Hepatic stellate cell (primary cell): Measurements from ENCODE around the gene CD81.
"Not testable (repeated sequence)": the region's sequence is repeated elsewhere in the genome, so short reads cannot be mapped to it uniquely, and the experiment has no call there.

Experiments
- DNase-seq: peaks from one replicate; pipeline ENCODE4 v3.0.0; 2011; ENCODE audit warnings: low spot score

The CD81 gene

GRCh38 chr11:2357651-2358050 lies 19.5 kb upstream of the CD81 start:
- not testable (repeated sequence) for DNase-seq

DNA sequence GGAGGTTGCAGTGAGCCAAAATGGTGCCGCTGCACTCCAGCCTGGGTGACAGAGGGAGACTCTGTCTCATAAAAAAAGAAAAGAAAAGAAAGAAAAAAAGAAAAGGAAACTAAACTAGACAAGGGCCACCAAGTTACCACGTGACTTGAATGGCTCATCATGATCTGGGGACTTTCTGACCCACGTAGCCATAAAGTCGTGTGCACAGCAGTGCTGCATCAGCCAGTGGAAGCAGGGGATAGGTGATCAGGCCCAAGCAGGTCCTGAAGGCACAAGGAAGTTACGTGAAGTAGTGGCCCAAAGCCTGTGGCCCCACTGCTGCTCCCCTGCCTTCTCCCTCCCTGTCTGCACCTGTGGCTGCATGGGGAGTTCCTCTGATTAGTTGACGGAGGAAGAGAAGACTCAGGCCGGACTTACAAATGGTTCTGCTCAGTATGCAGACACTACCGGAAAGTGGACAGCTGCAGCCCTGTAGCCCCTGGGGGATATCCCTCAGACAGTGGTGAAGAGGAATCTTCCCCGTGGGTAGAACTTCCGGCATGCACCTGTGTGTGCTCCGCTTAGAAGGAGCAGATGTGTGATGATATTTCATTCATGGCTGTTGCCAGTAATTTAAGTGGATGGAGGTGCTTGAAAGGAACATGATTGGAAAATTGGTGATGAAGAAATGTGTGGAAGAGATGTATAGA lies 18.2 kb upstream of the CD81 start:
- DNase-seq, result no peak

DNA sequence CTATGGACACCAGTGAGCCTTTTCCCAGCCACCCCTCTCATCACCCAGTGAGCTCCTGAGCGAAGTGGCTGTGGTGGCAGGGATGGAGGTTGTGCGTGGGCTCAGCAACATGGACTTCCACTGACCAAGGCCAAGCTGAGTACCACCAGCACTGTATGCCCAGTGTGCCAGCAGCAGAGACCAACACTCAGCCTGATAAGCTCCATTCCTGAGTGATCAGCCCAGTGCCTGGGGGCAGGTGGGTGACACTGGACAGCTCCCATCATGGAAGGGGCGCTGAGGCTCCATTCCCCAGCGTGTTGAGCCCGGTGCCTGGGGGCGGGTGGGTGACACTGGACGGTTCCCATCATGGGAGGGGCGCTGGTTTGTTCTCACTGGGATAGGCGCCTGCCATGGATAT lies 17.6 kb upstream of the CD81 start:
- no peak for DNase-seq

GRCh38 chr11:2360081-2360642 lies 16.9 kb upstream of the CD81 start:
- no peak for DNase-seq

GRCh38 chr11:2361565-2361964 lies 15.5 kb upstream of the CD81 start:
- DNase-seq, result no peak

- DNase-seq, result no peak
Observed at GRCh38 chr11:2362414-2362813, 14.7 kb upstream of the CD81 start.

DNA sequence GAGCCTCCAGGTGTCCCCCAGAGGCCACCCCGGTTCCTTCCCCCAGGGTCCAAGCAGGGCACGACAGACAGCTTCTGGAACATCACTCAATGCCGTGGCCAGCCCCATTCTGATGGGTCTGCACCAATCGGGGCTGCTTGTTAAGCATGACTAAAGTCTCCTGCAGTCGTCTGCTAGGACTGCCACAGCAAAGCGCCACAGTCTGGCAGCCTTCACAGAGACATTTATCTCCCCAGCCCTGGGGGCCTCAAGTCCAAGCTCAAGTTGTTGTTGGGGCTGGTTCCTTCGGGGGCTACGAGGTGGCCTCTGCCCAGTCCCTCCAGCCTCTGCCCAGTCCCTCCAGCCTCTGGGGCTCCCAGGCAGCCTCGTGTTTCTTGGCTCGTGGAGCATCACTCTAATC lies 14.0 kb upstream of the CD81 start:
- DNase-seq, result no peak

DNA sequence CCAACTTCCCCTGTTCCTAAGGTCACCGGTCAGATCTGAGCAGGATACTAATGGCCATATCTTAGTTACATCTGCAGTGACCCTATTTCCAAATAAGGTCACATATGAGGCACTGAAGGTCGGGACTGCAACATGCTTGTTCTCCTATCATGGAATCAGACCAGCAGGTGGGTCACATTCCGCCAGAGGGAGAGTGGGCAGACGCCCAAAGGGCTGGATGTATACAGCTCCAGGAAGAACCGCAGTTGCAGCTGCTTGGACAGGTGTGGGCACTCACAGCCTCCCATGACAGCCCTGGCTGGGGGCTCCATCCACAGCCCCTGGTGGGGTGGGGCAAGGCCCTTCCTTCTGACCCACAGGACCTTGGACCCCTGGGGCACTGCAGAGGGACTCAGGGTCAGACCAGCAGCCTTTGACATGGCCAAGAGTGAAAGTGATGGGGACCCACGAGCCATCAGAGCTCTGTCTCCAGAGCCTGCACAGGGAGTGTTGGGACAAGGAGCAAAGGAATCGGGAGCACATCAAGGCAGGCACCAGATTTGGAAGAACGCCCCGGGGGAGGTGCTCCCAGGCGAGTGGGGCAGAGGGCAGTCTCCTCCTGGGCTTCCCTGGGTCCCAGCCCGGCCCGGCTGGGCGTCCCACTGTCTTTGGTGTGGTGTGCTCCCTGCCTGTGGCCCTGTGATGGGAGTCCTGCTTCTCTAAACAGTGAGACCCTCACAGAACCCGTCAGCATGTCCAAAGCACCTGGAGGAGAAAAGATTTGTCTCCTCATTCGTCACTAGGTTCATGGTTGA lies 13.3 kb upstream of the CD81 start:
- no peak for DNase-seq

DNA sequence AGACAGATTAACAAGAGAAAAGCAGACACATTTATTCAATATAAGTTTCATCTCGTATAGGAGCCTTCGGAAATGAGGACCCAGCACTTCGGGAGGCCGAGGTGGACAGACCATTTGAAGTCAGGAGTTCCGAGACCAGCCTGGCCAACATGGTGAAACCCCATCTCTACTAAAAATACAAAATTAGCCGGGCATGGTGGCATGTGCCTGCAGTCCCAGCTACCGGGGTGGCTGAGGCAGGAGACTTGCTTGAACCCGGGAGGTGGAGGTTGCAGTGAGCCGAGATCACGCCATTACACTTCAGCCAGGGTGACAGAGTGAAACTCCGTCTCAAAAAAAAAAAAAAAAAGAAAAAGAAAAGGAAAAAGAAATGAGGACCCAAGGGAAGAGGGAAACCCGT lies 12.7 kb upstream of the CD81 start:
- DNase-seq, result not testable (repeated sequence)

GRCh38 chr11:2365571-2366210 lies 11.4 kb upstream of the CD81 start:
- no peak for DNase-seq

- DNase-seq, result no peak
Observed at GRCh38 chr11:2366276-2366675, 10.8 kb upstream of the CD81 start.

DNA sequence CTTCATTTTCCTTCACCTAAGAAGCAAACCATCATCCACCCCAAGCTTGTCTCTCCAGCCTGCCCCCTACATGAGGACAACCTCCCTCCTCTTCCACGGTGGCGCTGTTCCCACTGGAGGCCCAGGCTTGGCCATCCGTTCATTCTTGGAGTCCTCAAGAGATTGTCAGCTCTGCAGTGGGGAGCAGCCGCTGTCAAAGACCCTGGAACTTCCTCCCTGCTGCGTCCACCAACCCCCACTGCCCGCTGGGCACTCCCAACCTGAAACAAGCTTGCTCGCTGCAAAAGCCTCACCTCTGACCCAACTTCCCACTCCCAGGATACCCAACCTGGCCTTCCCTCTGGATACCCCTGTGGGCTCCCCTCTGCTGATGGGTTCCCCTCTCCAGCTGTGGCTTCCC lies 10.4 kb upstream of the CD81 start:
- no peak for DNase-seq

DNA sequence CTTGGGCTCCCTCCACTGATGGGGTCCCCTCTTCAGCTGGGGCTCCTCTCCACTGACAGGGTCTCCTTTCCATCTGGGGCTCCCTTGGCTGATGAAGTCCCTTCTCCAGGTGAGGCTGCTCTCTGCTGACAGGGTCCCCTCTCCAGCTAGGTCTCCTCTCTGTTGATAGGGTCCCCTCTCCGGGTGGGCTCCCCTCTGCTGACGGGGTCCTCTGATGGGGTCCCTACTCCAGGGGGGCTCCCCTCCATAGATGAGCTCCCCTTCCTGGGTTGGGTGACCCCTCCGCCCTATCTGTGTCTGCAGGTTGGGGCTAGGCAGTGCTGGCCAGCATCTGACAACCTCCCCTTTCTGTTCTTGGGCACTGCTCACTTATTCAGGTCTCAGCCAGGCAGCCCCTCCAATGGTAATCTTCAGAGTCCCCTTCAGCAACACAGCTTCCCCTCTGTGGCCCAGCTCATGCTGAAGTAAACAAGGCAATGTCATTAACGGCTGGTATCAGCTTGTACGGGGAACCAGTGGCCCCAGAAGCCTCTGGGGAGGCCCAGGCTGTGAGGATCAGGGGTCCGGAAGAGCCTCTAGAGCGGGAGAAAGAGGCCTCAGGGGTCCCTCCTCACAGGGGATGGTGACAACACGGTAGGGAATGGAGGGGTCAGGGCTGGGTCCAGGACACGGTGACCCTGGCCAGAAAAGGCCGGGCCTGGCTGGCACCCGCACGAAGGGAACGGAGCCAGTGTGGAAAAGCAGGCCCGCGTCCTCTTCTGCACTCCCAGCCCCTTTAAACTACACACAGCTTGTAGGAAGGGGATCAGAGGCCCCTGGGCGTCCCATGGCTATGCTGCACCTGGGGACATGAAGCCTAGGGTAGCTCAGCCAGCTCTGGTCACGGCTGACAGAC lies 9.6 kb upstream of the CD81 start:
- DNase-seq, result no peak

GRCh38 chr11:2368178-2368850 lies 8.8 kb upstream of the CD81 start:
- no peak for DNase-seq

- DNase-seq, result no peak
Observed at GRCh38 chr11:2368851-2369180, 8.3 kb upstream of the CD81 start.

GRCh38 chr11:2369320-2369719 lies 7.8 kb upstream of the CD81 start:
- no peak for DNase-seq

DNA sequence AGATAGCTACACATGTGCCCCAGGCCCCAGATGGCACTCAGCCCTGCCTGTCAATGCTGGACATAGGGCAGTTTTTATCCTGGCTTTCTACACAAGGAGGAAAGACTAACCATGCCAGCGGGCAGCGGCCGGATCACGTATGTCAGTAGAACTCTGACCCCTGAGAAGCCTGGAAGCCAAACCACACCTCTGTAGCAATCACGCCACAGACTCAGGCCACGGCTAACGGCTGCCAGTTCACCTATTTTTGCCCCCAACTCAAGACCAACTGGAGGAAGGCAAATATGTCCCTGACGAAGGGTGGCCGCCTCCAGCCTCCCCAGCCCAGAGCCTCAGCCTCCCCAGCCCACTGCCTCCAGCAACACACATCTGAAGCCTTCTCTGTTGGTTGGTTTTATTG lies 7.2 kb upstream of the CD81 start:
- no peak for DNase-seq

GRCh38 chr11:2374456-2375201 lies 2.5 kb upstream of the CD81 start:
- DNase-seq, result no peak

GRCh38 chr11:2375341-2375853 lies 1.7 kb upstream of the CD81 start:
- no peak for DNase-seq

DNA sequence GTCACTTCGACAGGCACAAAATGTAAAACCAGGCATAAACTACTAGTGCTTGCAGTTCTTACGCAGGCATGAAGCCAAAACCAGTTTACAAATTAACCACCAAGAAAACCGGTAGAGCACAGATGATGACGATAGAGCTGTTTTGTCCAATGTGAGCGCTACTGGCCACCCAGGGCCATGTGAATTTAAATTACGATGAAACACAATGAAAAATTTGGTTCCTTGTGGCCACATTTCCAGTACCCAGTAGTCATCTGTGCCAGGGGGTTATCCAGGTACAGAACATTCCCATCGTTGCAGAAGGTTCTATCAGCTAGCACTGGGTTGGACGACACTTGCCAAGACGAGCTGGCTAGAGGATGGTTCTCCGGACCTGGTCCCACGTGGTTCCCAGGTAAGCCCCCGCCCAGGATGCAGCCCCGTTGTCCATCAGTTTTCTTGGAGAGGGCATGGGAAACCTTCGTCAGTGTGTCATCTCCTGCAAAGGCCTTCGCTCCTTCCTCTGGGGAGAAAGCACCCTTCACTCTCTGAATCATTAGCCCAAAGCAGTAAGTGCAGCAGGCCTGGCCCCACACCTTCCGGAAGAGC lies 1.1 kb upstream of the CD81 start:
- no peak for DNase-seq
